Activated CD8-positive, alpha-beta T cell treated with anti-CD3 and anti-CD28 coated beads for 36 hours (primary cell): ENCODE data around the gene PADI3. TPM values are rescaled to one million over a fixed set of nuclear protein-coding genes. Genes with fewer than 3 reads are reported as not detected.

ENCODE experiments used
- ATAC-seq: fragments of 200-7000 bp; cut with Tn5 transposase; one replicate; pipeline ENCODE4 v1.10.0; 2021; ENCODE audit warnings: mild to moderate bottlenecking, moderate library complexity
- CTCF ChIA-PET: fragments of 350-600 bp; sonication (Branson Sonifier 250); formaldehyde crosslinking; loops from one replicate; lab custom pipeline; 2021; ENCODE audit warnings: antibody characterized with exemption; lab: Charles Lee
- POLR2A ChIA-PET: fragments of 350-600 bp; sonication (Branson Sonifier 250); formaldehyde crosslinking; loops from one replicate; lab custom pipeline; 2021; ENCODE audit warnings: antibody characterized with exemption; lab: Charles Lee
- DNase-seq: peaks from one replicate; pipeline ENCODE4 v3.0.0-alpha.2; 2020
- H3K27ac Mint-ChIP-seq: one replicate; pipeline ENCODE4 v1.8.0; 2021; ENCODE audit warnings: mild to moderate bottlenecking, mixed read lengths
- H3K27me3 Mint-ChIP-seq: one replicate; pipeline ENCODE4 v1.8.0; 2021; ENCODE audit warnings: mixed read lengths
- H3K36me3 Mint-ChIP-seq: one replicate; pipeline ENCODE4 v1.8.0; 2021; ENCODE audit warnings: low read depth, mixed read lengths
- H3K4me1 Mint-ChIP-seq: one replicate; pipeline ENCODE4 v1.8.0; 2021; ENCODE audit warnings: low read depth, mixed read lengths
- H3K4me3 Mint-ChIP-seq: one replicate; pipeline ENCODE4 v1.8.0; 2021; ENCODE audit warnings: mild to moderate bottlenecking, moderate library complexity, mixed read lengths
- H3K9me3 Mint-ChIP-seq: one replicate; pipeline ENCODE4 v1.8.0; 2021; ENCODE audit warnings: mixed read lengths
- intact Hi-C: fragments of 100-400 bp; cut with micrococcal nuclease; formaldehyde crosslinking; loops from one replicate; pipeline ENCODE4 v1.10.0; 2022
- total RNA-seq, 2 experiments: library from RNA; stranded (reverse); gene quantifications; one replicate each; pipeline ENCODE4 v1.2.3, GENCODE V29; 2021
- TF ChIP-seq, protein P1 (sequence below): fragments of 200-600 bp; IDR thresholded peaks from one replicate; pipeline ENCODE4 v1.8.0; 2022; ENCODE audit warnings: antibody characterized with exemption, mild to moderate bottlenecking

The PADI3 gene
- total RNA-seq, 2 experiments from 2014 or later = not detected

DNA sequence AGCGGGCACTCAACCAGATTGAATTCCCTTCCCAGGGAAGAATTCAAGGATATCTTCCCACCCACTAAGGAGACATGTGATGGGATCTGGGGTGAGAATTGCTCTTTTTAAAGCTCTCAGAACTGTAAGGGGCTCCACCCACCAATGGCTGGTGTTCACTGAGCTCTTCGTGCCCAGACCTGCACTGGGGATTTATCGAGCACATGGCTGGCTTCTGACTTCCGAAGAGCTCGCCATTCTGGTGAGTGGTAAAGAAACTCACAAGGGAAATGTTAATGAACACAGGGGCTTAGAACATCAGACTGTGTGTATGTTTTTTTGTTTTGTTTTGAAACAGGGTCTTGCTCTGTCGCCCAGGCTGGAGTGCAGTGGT is 9.8 kb downstream of the PADI3 start:
- peaks cover 12% of the 10 kb centered on the region for H3K27me3 Mint-ChIP-seq
- DNase-seq = no peak
- POLR2A ChIA-PET = no interaction called here

DNA sequence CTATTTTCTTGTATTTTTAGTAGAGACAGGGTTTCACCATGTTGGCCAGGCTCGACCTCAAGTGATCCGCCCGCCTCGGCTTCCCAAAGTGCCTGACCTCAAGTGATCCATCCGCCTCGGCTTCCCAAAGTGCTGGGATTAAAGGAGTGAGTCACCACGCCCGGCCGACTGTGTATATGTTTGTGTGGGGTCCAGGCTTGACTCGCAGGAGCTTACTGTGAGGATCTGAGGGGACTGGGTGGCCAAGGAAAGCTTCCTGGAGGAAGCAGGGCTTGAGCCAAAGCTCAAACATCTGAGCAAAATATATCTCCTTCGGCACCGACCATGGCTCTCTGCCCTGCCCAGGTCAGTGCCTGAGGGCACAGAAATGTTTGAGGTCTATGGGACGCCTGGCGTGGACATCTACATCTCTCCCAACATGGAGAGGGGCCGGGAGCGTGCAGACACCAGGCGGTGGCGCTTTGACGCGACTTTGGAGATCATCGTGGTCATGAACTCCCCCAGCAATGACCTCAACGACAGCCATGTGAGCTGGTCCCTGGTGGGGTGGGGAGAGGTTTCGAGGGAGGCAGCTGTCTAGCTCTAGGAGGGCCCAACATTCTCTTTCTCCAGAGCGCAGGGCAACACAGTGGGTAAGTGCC is 10.5 kb downstream of the PADI3 start:
- ChIA-PET CTCF (no interaction called here), POLR2A (no interaction called here)
- TF ChIP-seq, protein P1, sequence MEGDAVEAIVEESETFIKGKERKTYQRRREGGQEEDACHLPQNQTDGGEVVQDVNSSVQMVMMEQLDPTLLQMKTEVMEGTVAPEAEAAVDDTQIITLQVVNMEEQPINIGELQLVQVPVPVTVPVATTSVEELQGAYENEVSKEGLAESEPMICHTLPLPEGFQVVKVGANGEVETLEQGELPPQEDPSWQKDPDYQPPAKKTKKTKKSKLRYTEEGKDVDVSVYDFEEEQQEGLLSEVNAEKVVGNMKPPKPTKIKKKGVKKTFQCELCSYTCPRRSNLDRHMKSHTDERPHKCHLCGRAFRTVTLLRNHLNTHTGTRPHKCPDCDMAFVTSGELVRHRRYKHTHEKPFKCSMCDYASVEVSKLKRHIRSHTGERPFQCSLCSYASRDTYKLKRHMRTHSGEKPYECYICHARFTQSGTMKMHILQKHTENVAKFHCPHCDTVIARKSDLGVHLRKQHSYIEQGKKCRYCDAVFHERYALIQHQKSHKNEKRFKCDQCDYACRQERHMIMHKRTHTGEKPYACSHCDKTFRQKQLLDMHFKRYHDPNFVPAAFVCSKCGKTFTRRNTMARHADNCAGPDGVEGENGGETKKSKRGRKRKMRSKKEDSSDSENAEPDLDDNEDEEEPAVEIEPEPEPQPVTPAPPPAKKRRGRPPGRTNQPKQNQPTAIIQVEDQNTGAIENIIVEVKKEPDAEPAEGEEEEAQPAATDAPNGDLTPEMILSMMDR = no peak
- H3K27me3 Mint-ChIP-seq = peaks cover 12% of the 10 kb centered on the region
- intact Hi-C loops = no loop called here
- H3K4me1 Mint-ChIP-seq = no peaks in the 10 kb centered on the region
- no peak for ATAC-seq
- no peak for DNase-seq
- H3K4me3 Mint-ChIP-seq = no peak overlapping the region
- no peaks in the 10 kb centered on the region for H3K9me3 Mint-ChIP-seq
- H3K36me3 Mint-ChIP-seq = no peaks in the 10 kb centered on the region
- H3K27ac Mint-ChIP-seq = no peak overlapping the region

More for the DNA sequence above, 9.8 kb downstream of the PADI3 start:
- intact Hi-C loops = no loop called here
- Mint-ChIP-seq H3K27ac (no peak overlapping the region), H3K4me3 (no peak overlapping the region), H3K36me3 (no peaks in the 10 kb centered on the region), H3K9me3 (no peaks in the 10 kb centered on the region), H3K4me1 (no peaks in the 10 kb centered on the region)
- TF ChIP-seq, protein P1 = no peak
- no peak for ATAC-seq
- CTCF ChIA-PET = no interaction called here

DNA sequence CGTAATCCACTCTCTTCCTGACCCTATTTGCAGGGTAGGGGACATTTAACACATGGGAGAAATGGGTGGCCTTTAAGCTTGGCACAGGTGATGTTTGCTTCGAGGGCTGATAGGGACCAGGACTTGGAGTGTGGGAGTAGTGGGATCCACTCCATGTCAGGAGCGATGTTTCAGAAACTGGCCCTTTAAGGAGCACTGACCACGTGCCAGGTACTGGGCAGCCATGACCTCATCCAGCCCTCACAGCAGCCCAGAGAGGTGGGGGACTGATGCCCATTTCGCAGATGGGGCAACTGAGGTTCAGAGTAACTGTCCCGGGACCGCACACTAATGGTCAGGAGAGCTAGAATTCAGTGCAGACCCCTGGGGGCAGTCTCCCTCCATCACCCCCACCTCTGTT is 11.4 kb downstream of the PADI3 start:
- Mint-ChIP-seq H3K4me1 (no peaks in the 10 kb centered on the region), H3K4me3 (no peak overlapping the region), H3K36me3 (no peaks in the 10 kb centered on the region), H3K9me3 (no peaks in the 10 kb centered on the region), H3K27ac (no peak overlapping the region), H3K27me3 (peaks cover 12% of the 10 kb centered on the region)
- DNase-seq = no peak
- POLR2A ChIA-PET = no interaction called here
- intact Hi-C loops = no loop called here
- CTCF ChIA-PET = no interaction called here
- TF ChIP-seq, protein P1 = no peak
- no peak for ATAC-seq

DNA sequence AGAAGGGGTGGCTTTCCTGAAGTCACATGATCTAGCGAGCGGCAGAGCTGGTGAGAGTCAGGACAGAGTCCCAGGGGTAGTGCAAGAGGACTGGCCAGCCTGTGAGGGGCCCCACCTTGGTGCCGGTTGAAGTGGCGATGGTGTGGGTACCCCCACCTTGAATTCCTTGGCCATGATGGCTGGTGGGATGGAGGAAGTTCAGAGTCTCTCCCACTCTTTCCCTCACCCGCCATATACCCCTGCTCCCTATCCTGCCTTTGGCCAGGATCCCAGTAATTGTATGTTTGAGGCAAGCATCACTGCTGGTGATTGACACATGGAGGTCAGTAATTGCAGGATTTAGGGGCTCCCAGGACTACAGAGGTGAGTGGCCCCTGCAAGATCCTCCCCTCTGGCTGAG is 11.8 kb downstream of the PADI3 start:
- ChIA-PET CTCF (no interaction called here), POLR2A (no interaction called here)
- DNase-seq (no peak), ATAC-seq (no peak)
- no peaks in the 10 kb centered on the region for H3K4me1 Mint-ChIP-seq
- no peaks in the 10 kb centered on the region for H3K9me3 Mint-ChIP-seq
- TF ChIP-seq, protein P1 = no peak
- H3K4me3 Mint-ChIP-seq = no peak overlapping the region
- no peak overlapping the region for H3K27ac Mint-ChIP-seq
- H3K36me3 Mint-ChIP-seq = no peaks in the 10 kb centered on the region
- peaks cover 9% of the 10 kb centered on the region for H3K27me3 Mint-ChIP-seq
- intact Hi-C loops = no loop called here

DNA sequence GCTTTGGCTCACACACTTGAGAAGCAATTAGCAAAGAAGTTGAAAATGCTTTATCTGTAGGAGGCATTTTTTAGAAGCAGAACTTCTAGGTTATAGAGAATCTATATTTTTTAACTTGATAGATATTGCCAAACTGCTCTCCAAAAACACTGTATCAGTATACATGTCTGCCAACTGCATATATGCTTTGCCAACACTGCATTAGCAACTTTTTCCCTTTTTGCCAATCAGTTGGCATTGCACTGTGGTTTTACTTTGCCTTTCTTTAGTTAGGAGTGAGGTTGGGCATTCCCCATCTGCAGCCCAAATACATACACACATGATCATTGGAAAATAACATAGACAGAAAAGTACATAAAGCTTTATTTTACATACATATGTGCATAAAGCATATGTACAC is 15.0 kb downstream of the PADI3 start:
- no peaks in the 10 kb centered on the region for H3K36me3 Mint-ChIP-seq
- DNase-seq (no peak), ATAC-seq (no peak)
- TF ChIP-seq, protein P1 = no peak
- peaks cover 4% of the 10 kb centered on the region for H3K27me3 Mint-ChIP-seq
- intact Hi-C loops = no loop called here
- H3K9me3 Mint-ChIP-seq = no peaks in the 10 kb centered on the region
- ChIA-PET CTCF (interaction anchor here (1.0 to 1.4 kb wide), 2 partner anchors 10 to 139 kb away, joined by 3 read pairs; no protein-coding TSS in a partner anchor), POLR2A (no interaction called here)
- H3K4me1 Mint-ChIP-seq = no peaks in the 10 kb centered on the region
- H3K4me3 Mint-ChIP-seq = no peak overlapping the region
- H3K27ac Mint-ChIP-seq = no peak overlapping the region
